HG03565 (cell line): ENCODE results near the gene MSH3.
"Not testable (repeated sequence)": the region's sequence is repeated elsewhere in the genome, so short reads cannot be mapped to it uniquely, and the experiment has no call there.

ENCODE experiments used
- ATAC-seq: cut with Tn5 transposase; IDR thresholded peaks from one replicate; pipeline ENCODE4 v1.9.1; 2021; ENCODE audit warnings: mild to moderate bottlenecking, moderate library complexity; ENCODE audit not compliant: unreplicated experiment

The MSH3 gene

GRCh38 chr5:80655231-80655774 lies 851 bp downstream of the MSH3 start:
- ATAC-seq, result no peak

DNA sequence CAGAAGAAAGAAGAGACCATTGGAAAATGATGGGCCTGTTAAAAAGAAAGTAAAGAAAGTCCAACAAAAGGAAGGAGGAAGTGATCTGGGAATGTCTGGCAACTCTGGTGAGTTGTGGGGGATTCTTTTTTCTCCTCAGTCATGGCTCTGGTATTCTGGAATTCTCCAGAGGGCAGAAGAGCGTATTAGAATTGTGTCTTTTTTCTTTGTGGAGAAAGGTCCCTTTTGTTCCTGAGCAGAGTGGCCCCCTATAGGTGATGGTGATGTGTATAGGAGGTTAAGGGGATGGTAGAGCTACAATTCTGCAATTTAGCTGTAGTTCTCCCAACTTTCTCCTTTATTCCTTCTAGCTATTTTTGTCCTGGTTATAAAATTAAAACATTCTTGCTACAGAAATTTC lies 2.0 kb downstream of the MSH3 start:
- no peak for ATAC-seq

GRCh38 chr5:80659106-80659505 lies 4.7 kb downstream of the MSH3 start:
- ATAC-seq, result no peak

- ATAC-seq, result not testable (repeated sequence)
Measured at GRCh38 chr5:80660661-80661060, 6.2 kb downstream of the MSH3 start.

DNA sequence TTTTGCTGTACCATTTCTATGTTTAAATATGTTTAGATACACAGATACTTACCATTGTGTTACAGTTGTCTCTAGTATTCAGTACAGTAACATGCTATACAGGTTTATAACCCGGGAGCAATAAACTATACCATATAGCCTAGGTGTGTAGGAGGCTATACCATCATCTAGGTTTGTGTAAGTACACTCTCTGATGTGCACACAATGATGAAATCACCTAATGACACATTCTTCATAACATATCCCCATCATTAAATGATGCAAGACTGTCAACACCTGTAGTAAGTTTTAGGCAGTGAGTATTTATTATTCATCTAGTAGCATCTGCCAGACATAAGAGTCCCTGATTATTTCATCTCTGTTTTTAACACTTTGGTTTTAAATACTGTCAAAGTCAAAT lies 7.7 kb downstream of the MSH3 start:
- ATAC-seq, result no peak

DNA sequence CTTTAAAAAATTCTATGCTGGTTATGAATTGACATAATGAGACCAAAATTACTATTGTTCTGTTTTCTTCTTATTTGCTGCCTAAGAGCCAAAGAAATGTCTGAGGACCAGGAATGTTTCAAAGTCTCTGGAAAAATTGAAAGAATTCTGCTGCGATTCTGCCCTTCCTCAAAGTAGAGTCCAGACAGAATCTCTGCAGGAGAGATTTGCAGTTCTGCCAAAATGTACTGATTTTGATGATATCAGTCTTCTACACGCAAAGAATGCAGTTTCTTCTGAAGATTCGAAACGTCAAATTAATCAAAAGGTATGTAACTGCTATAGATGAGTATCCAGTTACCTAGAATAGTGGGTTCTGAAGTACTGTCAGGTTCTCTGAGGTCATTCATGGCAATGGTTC lies 10.6 kb downstream of the MSH3 start:
- no peak for ATAC-seq

DNA sequence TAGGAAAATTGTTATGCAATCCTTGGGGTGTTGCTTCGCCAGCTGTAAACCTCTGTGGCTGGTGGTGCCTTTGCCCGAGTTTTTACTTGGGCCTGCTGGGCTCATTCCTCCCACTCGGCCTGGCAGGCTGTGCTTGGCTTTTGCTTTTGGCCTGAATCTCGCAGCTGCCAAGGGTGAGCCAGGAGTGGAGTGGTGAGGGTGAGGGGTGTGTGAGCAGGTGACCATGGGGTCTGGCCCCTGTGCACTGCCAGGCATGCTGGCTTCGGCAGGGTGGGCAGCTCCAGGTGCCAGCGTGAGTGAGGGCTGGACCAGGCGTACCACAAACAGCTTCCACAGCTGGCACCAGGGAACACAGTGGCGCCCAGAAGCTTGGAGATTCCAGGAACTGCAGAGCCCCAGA lies 12.9 kb downstream of the MSH3 start:
- no peak for ATAC-seq

GRCh38 chr5:80668016-80668969 lies 13.8 kb downstream of the MSH3 start:
- ATAC-seq, result peak; percentile 60

DNA sequence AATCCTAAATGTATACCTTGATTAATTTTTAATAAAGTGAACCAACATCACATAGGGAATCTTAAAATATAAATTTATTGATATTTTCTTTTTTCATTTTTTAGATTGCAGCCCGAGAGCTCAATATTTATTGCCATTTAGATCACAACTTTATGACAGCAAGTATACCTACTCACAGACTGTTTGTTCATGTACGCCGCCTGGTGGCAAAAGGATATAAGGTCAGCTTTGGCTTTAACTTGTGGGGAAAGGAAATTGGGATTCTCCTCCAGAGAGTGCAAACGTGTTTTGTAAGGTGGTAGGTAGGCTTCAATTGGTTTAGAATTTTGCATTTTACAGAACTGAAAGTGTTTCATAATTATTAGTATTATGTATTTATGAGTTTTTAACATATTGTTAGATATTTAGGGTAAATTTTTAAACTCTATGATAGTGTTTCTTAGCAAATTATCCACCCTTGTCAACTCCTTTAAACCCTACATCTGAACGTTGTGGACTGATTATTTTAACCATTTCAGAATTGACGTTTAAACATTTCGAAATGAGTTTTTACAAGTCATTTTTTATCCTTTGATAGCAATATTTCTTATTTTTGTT lies 17.8 kb downstream of the MSH3 start:
- ATAC-seq, result peak; percentile 45

DNA sequence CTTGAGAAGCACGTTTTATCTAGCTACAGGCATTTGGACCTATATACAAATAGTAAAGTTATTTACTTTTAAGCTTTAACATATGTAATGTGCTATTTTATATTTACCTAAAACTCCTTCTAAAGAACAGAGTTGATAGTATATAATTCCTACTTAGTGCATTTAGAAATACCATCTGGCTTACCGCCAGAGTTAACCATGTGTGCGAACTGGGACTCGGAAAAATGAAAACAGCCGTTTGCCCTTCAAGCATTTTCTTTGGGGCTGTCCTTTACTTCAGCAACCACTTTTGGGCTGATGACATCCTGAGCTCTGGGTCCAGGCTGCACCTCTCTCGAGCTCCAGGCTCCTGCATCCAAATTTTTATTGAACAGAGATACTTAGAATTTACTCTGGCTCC lies 22.3 kb downstream of the MSH3 start:
- ATAC-seq, result no peak

GRCh38 chr5:80686757-80687156 lies 32.3 kb downstream of the MSH3 start:
- no peak for ATAC-seq

GRCh38 chr5:80688648-80689420 lies 34.4 kb downstream of the MSH3 start:
- ATAC-seq, result no peak

DNA sequence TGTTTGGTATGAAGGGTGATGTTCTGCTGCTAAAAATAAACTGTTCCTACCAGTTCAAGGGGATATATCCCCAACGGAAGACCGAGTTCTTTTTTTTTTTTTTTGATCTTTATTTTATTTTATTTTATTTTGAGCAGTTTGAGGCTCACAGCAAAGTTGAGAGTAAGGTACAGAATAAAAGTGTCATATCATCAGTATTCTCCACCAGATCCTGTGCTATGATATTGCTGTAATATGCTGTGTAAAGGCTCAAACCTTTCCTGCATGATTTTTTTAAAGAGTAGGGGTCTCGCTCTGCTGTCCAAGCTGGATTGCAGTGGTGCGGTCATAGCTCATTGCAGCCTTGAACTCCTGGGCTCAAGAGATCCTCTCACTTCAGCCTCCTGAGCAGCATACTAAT lies 35.2 kb downstream of the MSH3 start:
- no peak for ATAC-seq

DNA sequence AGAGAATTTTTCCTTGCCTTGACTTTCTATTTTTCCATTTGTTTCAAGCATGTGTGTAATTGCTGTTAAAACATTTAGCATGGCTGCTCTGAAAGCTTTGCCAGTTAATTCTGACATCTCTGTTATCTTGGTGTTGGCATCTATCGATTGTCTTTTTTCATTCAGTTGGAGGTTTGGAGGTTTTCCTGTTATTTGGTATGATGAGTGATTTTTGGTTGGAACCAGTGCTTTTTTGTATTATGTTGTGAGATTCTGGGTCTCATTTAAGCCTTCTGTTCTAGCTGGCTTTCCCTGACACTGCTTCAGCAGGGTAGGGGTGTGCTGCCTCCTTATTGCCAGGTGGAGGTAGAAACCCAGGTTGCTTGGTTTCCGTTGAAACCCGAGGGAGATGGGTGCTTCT lies 41.2 kb downstream of the MSH3 start:
- ATAC-seq, result no peak

GRCh38 chr5:80696450-80696849 lies 42.0 kb downstream of the MSH3 start:
- ATAC-seq, result no peak

GRCh38 chr5:80697100-80697499 lies 42.6 kb downstream of the MSH3 start:
- no peak for ATAC-seq

DNA sequence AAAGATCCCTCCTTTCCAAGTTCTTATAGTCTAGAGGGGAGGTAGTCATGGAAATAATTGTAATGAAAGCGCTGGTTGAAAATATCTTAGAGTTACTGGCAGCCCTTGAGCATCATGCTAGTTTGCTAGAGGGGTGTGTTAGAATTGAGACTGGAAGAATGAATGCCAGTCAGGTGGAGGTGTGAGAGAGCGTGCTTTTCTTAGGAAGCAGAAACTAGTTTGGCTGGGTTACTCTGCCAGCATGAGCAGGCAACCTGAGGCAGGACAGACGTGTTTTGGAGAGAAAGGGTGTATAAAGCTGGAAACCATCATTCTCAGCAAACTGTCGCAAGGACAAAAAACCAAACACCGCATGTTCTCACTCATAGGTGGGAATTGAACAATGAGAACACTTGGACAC lies 43.9 kb downstream of the MSH3 start:
- no peak for ATAC-seq

- no peak for ATAC-seq
Measured at GRCh38 chr5:80701597-80701996, 47.1 kb downstream of the MSH3 start.

DNA sequence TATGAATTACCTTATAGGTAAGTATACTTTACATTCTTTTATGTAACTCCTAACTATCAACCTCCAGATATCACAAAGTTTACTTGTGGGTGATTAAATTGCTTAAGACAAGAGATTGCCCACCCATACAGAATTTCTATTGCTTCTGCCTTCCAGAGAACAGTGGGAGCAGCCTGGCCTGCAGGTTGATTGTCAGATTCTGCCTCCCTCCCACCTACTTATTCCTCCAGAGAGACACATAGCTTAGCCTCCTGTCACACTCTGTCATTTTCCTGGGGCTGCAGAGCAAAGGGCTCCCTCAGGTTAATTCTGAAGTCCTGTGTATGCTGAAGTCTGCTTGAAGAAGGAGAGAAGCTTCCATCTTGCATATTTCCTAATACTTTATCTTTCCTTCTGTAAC lies 48.8 kb downstream of the MSH3 start:
- no peak for ATAC-seq

- ATAC-seq, result no peak
Measured at GRCh38 chr5:80703747-80704146, 49.3 kb downstream of the MSH3 start.

- no peak for ATAC-seq
Measured at GRCh38 chr5:80704221-80704620, 49.8 kb downstream of the MSH3 start.
